OCI-LY7 (cell line): Measurements from ENCODE around the gene SRSF2. TPM values are rescaled to one million over a fixed set of nuclear protein-coding genes. Genes with fewer than 3 reads are reported as not detected.

Source experiments
- BruUV-seq: library from RNA; stranded (reverse); fragments of 400-500 nt; replicated peaks from 2 replicates; lab custom pipeline; 2021; lab: Mats Ljungman, UMichigan
- CTCF ChIA-PET: fragments of 300-600 bp; sonication (Branson Sonifier 250); formaldehyde crosslinking; loops from one replicate; lab custom pipeline; 2022; ENCODE audit warnings: antibody characterized with exemption; ENCODE audit not compliant: unreplicated experiment; lab: Charles Lee
- POLR2A ChIA-PET: fragments of 300-600 bp; sonication (Branson Sonifier 250); formaldehyde crosslinking; loops from one replicate; lab custom pipeline; 2022; ENCODE audit warnings: antibody characterized with exemption; lab: Charles Lee
- DNase-seq: peaks from one replicate; pipeline ENCODE4 v3.0.0-alpha.2; 2015; ENCODE audit warnings: low spot score
- H2AFZ ChIP-seq: fragments of 200-600 bp; sonication (generic), shearing (Covaris generic); 2 replicates; pipeline ENCODE4 v1.6.1; 2014; ENCODE audit warnings: mild to moderate bottlenecking, antibody characterized with exemption, low read length, moderate library complexity
- H3K27ac ChIP-seq: fragments of 200-600 bp; sonication (generic); 2 replicates; pipeline ENCODE4 v1.5.1; 2014; ENCODE audit warnings: mixed run types, low read depth, mild to moderate bottlenecking, moderate library complexity, low read length, inconsistent platforms; ENCODE audit not compliant: poor library complexity, severe bottlenecking
- H3K36me3 ChIP-seq: fragments of 200-600 bp; sonication (generic); 2 replicates; pipeline ENCODE4 v1.6.1; 2014; ENCODE audit warnings: mild to moderate bottlenecking, antibody characterized with exemption, low read length, moderate library complexity, mixed read lengths; ENCODE audit not compliant: insufficient read depth
- H3K4me1 ChIP-seq: fragments of 200-600 bp; sonication (generic); 2 replicates; pipeline ENCODE4 v1.5.1; 2014; ENCODE audit warnings: mild to moderate bottlenecking, low read length; ENCODE audit not compliant: insufficient read depth, poor library complexity, severe bottlenecking
- H3K4me2 ChIP-seq: fragments of 200-600 bp; sonication (generic); 2 replicates; pipeline ENCODE4 v1.6.1; 2014; ENCODE audit warnings: mild to moderate bottlenecking, low read length
- H3K4me3 ChIP-seq: fragments of 200-600 bp; sonication (generic); 2 replicates; pipeline ENCODE4 v1.5.1; 2014; ENCODE audit warnings: mild to moderate bottlenecking, low read depth, low read length; ENCODE audit not compliant: poor library complexity, severe bottlenecking
- H3K79me2 ChIP-seq: fragments of 200-600 bp; sonication (generic); 2 replicates; pipeline ENCODE4 v1.6.1; 2016; ENCODE audit warnings: low read depth, mild to moderate bottlenecking, low read length, moderate library complexity, mixed read lengths; ENCODE audit not compliant: insufficient read depth
- H3K9me2 ChIP-seq: fragments of 200-600 bp; sonication (generic); 2 replicates; pipeline ENCODE4 v1.6.1; 2016; ENCODE audit warnings: mild to moderate bottlenecking, low read length, mixed read lengths; ENCODE audit not compliant: insufficient read depth
- H3K9me3 ChIP-seq: fragments of 200-600 bp; sonication (generic); 2 replicates; pipeline ENCODE4 v1.6.1; 2014; ENCODE audit warnings: mild to moderate bottlenecking, mixed run types, low read length, mixed read lengths
- H4K20me1 ChIP-seq: fragments of 200-600 bp; sonication (generic); 2 replicates; pipeline ENCODE4 v1.6.1; 2014; ENCODE audit warnings: mild to moderate bottlenecking, antibody characterized with exemption, low read length, moderate library complexity, mixed read lengths; ENCODE audit not compliant: insufficient read depth
- CTCF ChIP-seq: fragments of 200-600 bp; sonication (generic); conservative IDR thresholded peaks from 2 replicates; pipeline ENCODE4 v1.5.1; 2014; ENCODE audit warnings: mild to moderate bottlenecking, antibody characterized with exemption, low read length, moderate library complexity, mixed read lengths
- EZH2phosphoT487 ChIP-seq: fragments of 200-600 bp; sonication (generic); IDR thresholded peaks from 2 replicates; pipeline ENCODE4 v1.6.1; 2018; ENCODE audit warnings: low read depth, borderline replicate concordance, mild to moderate bottlenecking, mixed run types, antibody characterized with exemption, low read length, moderate library complexity, mixed read lengths
- intact Hi-C: fragments of 100-400 bp; cut with micrococcal nuclease; formaldehyde crosslinking; loops from one replicate; pipeline ENCODE4 v1.10.0; 2022; ENCODE audit not compliant: unreplicated experiment
- total RNA-seq, 2 experiments: library from RNA; depleted of rRNA in 1 of 2; stranded (reverse); fragments of >200 nt in 1 of 2; shearing (Covaris generic) in 1 of 2; gene quantifications; 2 replicates each; pipeline ENCODE4 v1.2.3, GENCODE V29; 2014 to 2022

SRSF2 gene
- total RNA-seq, 2 experiments from 2014 or later: 619 to 2,207 TPM

GRCh38 chr17:76688165-76688622 lies 48.9 kb downstream of the SRSF2 start:
- no peaks in the 10 kb centered on the region for H3K79me2 ChIP-seq
- no peak for DNase-seq
- no peaks in the 10 kb centered on the region for H3K9me2 ChIP-seq
- no peak overlapping the region for H3K27ac ChIP-seq
- no peak for TF ChIP-seq CTCF
- TF ChIP-seq EZH2phosphoT487: no peak
- intact Hi-C loops: no loop called here
- H3K4me2 ChIP-seq: no peak overlapping the region
- POLR2A ChIA-PET: no interaction called here
- H3K9me3 ChIP-seq: no peaks in the 10 kb centered on the region
- H4K20me1 ChIP-seq: no peaks in the 10 kb centered on the region
- H3K36me3 ChIP-seq: no peaks in the 10 kb centered on the region
- H3K4me3 ChIP-seq: no peak overlapping the region
- no peak overlapping the region for H2AFZ ChIP-seq
- CTCF ChIA-PET: no interaction called here
- no peaks in the 10 kb centered on the region for H3K4me1 ChIP-seq
- no TSS peak for BruUV-seq

- Histone ChIP-seq H3K79me2 (no peaks in the 10 kb centered on the region), H3K9me2 (no peaks in the 10 kb centered on the region), H3K4me1 (no peaks in the 10 kb centered on the region), H3K4me3 (no peak overlapping the region), H3K9me3 (no peaks in the 10 kb centered on the region), H3K27ac (no peak overlapping the region), H4K20me1 (no peaks in the 10 kb centered on the region), H3K36me3 (no peaks in the 10 kb centered on the region), H3K4me2 (no peak overlapping the region), H2AFZ (no peak overlapping the region)
- no TSS peak for BruUV-seq
- DNase-seq: no peak
- intact Hi-C loops: no loop called here
- CTCF ChIA-PET: no interaction called here
- TF ChIP-seq CTCF (no peak), EZH2phosphoT487 (no peak)
- POLR2A ChIA-PET: interaction anchor here (0.6 kb wide), 1 partner anchor 592 kb away, joined by 3 read pairs; no protein-coding TSS in a partner anchor
These were observed 49.6 kb downstream of the SRSF2 start for GRCh38 chr17:76687298-76688164.
